Right lobe of liver (tissue), 6 donors: Measurements from ENCODE around the gene ADCY9. TPM values are rescaled to one million over a fixed set of nuclear protein-coding genes. Genes with fewer than 3 reads are reported as not detected.

Experiments
- ATAC-seq, 4 donors: fragments of 200-7000 bp; cut with Tn5 transposase; one replicate each; pipeline ENCODE4 v1.9.1; 2020; ENCODE audit warnings: mild to moderate bottlenecking in 4 of 4, moderate library complexity in 4 of 4
- DNase-seq, 3 donors: peaks; one replicate each; pipeline ENCODE4 v3.0.0-alpha.2; 2020
- H3K27ac ChIP-seq, 3 donors: fragments of 200-600 bp; one replicate each; pipeline ENCODE4 v1.8.0; 2022
- H3K27me3 ChIP-seq, 2 donors: fragments of 200-600 bp; one replicate each; pipeline ENCODE4 v1.8.0; 2022
- H3K36me3 ChIP-seq, 4 donors: fragments of 200-600 bp; sonication (generic) in 1 of 4; one replicate each; pipeline versions ENCODE4 v1.5.1 to v1.8.0; 2017 to 2022; ENCODE audit warnings: control low read depth in 1 of 4
- H3K4me1 ChIP-seq, 4 donors: fragments of 200-600 bp; sonication (generic) in 1 of 4; one replicate each; pipeline versions ENCODE4 v1.5.1 to v1.8.0; 2017 to 2022; ENCODE audit warnings: control low read depth in 1 of 4
- H3K4me3 ChIP-seq, 3 donors: fragments of 200-600 bp; one replicate each; pipeline ENCODE4 v1.8.0; 2022
- H3K9me3 ChIP-seq, 4 donors: fragments of 200-600 bp; sonication (generic) in 1 of 4; one replicate each; pipeline versions ENCODE4 v1.5.1 to v1.8.0; 2017 to 2022; ENCODE audit warnings: control low read depth in 1 of 4
- CTCF ChIP-seq, 4 donors: fragments of 200-600 bp in 3 of 4; fragments of 450-650 bp in 1 of 4; IDR thresholded peaks; one replicate each; pipeline versions ENCODE4 v1.5.1 to v1.8.0; 2016 to 2022; ENCODE audit warnings: antibody characterized with exemption in 4 of 4, mild to moderate bottlenecking in 2 of 4
- POLR2A ChIP-seq: fragments of 450-650 bp; IDR thresholded peaks from one replicate; pipeline ENCODE4 v1.6.1; 2017; ENCODE audit warnings: antibody characterized with exemption, mild to moderate bottlenecking
- WGBS: methylation state at CpG from one replicate; pipeline ENCODE4 v1.1.6; 2018; ENCODE audit warnings: low coverage, low lambda C conversion rate; ENCODE audit not compliant: insufficient coverage; ENCODE audit errors: missing lambda C conversion rate; 5-methylcytosine and 5-hydroxymethylcytosine counted together
- intact Hi-C, 2 donors: fragments of 100-400 bp; cut with DNase I; formaldehyde crosslinking; loops; one replicate each; pipeline versions ENCODE4 v1.11.2 to v1.14.1; 2022
- total RNA-seq, 6 experiments: library from RNA; depleted of rRNA in 2 of 6; stranded (reverse); fragments of >200 nt in 2 of 6; fragmentation: NEBNext Ultra II Directional in 3 of 6; extraction: Animal tissue kit (Norgen Biotek cat#: 25700) in 3 of 6; gene quantifications; one replicate each; pipeline versions ENCODE4 v1.1.0 to v1.2.4, GENCODE V29; 2016 to 2023
- donor health status: DM: no; HTN: yes; CAD: no.
- donor health status: DM: no; HTN: no; CAD: no.
- donor health status: DM: no; HTN: no; CAD: no.
- donor health status: DM: no; HTN: yes; CAD: no.
- donor health status: DM: no; HTN: yes; CAD: no.

Gene ADCY9
- total RNA-seq, 6 experiments from 2014 or later = 17.3 to 41.5 (median 25.6) TPM

- intact Hi-C loops = no loop called here
- peaks cover 0 to 6% (median 0%) of the 10 kb centered on the region in 4 donors for H3K36me3 ChIP-seq
- WGBS = 96% methylated on average over 15 of the region's 24 CpGs
- no peak for ATAC-seq
- no peaks in the 10 kb centered on the region for H3K27me3 ChIP-seq
- H3K9me3 ChIP-seq = no peaks in the 10 kb centered on the region
- no peak for DNase-seq
- no peaks in the 10 kb centered on the region for H3K4me1 ChIP-seq
- no peak overlapping the region for H3K4me3 ChIP-seq
- no peak for TF ChIP-seq POLR2A
- no peak for TF ChIP-seq CTCF (IDR thresholded peaks at IDR 0.05)
- H3K27ac ChIP-seq = no peak overlapping the region
Observed at GRCh38 chr16:3966681-3967080, 149.6 kb downstream of the ADCY9 start.

- Histone ChIP-seq H3K9me3 (no peaks in the 10 kb centered on the region), H3K4me1 (no peaks in the 10 kb centered on the region), H3K36me3 (peaks cover 0 to 6% (median 0%) of the 10 kb centered on the region in 4 donors), H3K27ac (no peak overlapping the region), H3K27me3 (no peaks in the 10 kb centered on the region), H3K4me3 (no peak overlapping the region)
- WGBS = 91% methylated on average over 17 of the region's 50 CpGs
- ATAC-seq = no peak
- TF ChIP-seq POLR2A (no peak), CTCF (IDR thresholded peaks at IDR 0.05) (no peak)
- intact Hi-C loops = no loop called here
- DNase-seq = no peak
Observed at GRCh38 chr16:3965781-3966582, 150.3 kb downstream of the ADCY9 start.

GRCh38 chr16:3965306-3965705 is 150.9 kb downstream of the ADCY9 start:
- no peak overlapping the region for H3K4me3 ChIP-seq
- no peak for ATAC-seq
- H3K36me3 ChIP-seq = peaks cover 0 to 6% (median 0%) of the 10 kb centered on the region in 4 donors
- no peak for TF ChIP-seq POLR2A
- TF ChIP-seq CTCF (IDR thresholded peaks at IDR 0.05) = no peak
- no peaks in the 10 kb centered on the region for H3K9me3 ChIP-seq
- intact Hi-C loops = no loop called here
- H3K4me1 ChIP-seq = no peaks in the 10 kb centered on the region
- no peaks in the 10 kb centered on the region for H3K27me3 ChIP-seq
- H3K27ac ChIP-seq = no peak overlapping the region
- 89% methylated on average over 6 of the region's 15 CpGs for WGBS
- DNase-seq = no peak

- WGBS = 91% methylated on average over 13 of the region's 28 CpGs
- no peak overlapping the region for H3K27ac ChIP-seq
- no peak for DNase-seq
- TF ChIP-seq CTCF (IDR thresholded peaks at IDR 0.05) (no peak), POLR2A (no peak)
- ATAC-seq = no peak
- intact Hi-C loops = no loop called here
- no peak overlapping the region for H3K4me3 ChIP-seq
- H3K9me3 ChIP-seq = no peaks in the 10 kb centered on the region
- H3K27me3 ChIP-seq = no peaks in the 10 kb centered on the region
- H3K4me1 ChIP-seq = no peaks in the 10 kb centered on the region
- peaks cover 0 to 6% (median 0%) of the 10 kb centered on the region in 4 donors for H3K36me3 ChIP-seq
Observed at GRCh38 chr16:3964686-3965290, 151.5 kb downstream of the ADCY9 start.
